ENCODE measurements around the gene PDZRN3. TPM values are rescaled to one million over a fixed set of nuclear protein-coding genes. Genes with fewer than 3 reads are reported as not detected.

Gene PDZRN3
- total and polyA plus RNA-seq, 7 donors = 2.5 to 39.3 (median 16.0) TPM

- H3K36me3 ChIP-seq (ENCODE audit: insufficient read depth in 1 of 2, low read depth in 1 of 2) = no peaks in the 10 kb centered on the region
- DNase-seq (no peak), ATAC-seq (no peak)
- H3K4me1 ChIP-seq = peaks cover 8% of the 10 kb centered on the region
- no peaks in the 10 kb centered on the region for H3K9me3 ChIP-seq
- H3K27me3 ChIP-seq (ENCODE audit: insufficient read depth in 3 of 3, low read length in 2 of 3) = no peaks in the 10 kb centered on the region
- intact Hi-C loops (cut with DNase I) = no loop called here
- no peak for TF ChIP-seq CTCF (IDR thresholded peaks at IDR 0.05)
- no peak overlapping the region for H3K4me3 ChIP-seq
- no peak overlapping the region for H3K27ac ChIP-seq
- WGBS, 3 donors = 88 to 91% (median 89%) methylated on average over 7 of the region's 7 CpGs
Observed at GRCh38 chr3:73353649-73354217, 271.0 kb downstream of the PDZRN3 start.

- no peak overlapping the region for H3K4me3 ChIP-seq
- no peaks in the 10 kb centered on the region for H3K36me3 ChIP-seq (ENCODE audit: insufficient read depth in 1 of 2, low read depth in 1 of 2)
- no peaks in the 10 kb centered on the region for H3K27me3 ChIP-seq (ENCODE audit: insufficient read depth in 3 of 3, low read length in 2 of 3)
- H3K4me1 ChIP-seq = peaks cover 8% of the 10 kb centered on the region
- WGBS, 3 donors = 80 to 83% (median 81%) methylated on average over 8 of the region's 8 CpGs
- no peak for DNase-seq
- no peak overlapping the region for H3K27ac ChIP-seq
- intact Hi-C loops (cut with DNase I) = no loop called here
- TF ChIP-seq CTCF (IDR thresholded peaks at IDR 0.05) = no peak
- no peaks in the 10 kb centered on the region for H3K9me3 ChIP-seq
- ATAC-seq = no peak
Observed at GRCh38 chr3:73352841-73353645, 271.7 kb downstream of the PDZRN3 start.

DNA sequence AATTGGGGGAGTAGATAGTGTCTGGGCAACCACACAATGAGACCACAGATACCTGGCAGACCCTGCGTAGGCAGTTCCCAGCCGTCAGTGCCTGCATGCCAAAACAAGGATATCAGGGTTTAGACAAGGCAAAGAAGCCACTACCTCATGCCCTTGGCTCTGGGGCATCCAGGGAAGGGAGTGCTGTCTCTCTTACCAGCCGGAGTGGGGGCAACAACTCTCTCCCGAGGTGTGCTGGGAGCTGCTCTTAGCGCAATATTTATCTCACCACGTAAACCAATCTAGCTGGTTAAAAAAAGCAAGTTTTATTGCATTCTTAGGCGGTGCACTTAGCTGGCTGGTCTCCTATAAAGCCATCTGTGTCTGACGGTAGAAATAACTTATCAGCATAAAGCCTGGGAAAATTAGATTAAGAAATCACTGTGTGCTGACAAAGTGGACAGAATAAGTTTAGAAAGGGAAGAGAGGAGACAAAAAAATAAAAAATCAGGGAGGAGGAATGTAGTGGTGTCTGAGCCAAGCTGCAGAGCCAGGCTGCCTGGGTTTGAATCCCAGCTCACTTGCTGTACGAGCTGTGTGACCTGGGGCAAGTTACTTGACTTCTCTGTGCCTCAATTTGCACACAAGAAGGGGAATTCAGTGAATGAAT, 273.2 kb downstream of the PDZRN3 start:
- 25 to 37% (median 33%) methylated on average over 9 of the region's 9 CpGs for WGBS, 3 donors
- peaks cover 8% of the 10 kb centered on the region for H3K4me1 ChIP-seq
- no peak for TF ChIP-seq CTCF (IDR thresholded peaks at IDR 0.05)
- H3K27ac ChIP-seq = no peak overlapping the region
- intact Hi-C loops (cut with DNase I) = no loop called here
- no peaks in the 10 kb centered on the region for H3K36me3 ChIP-seq (ENCODE audit: insufficient read depth in 1 of 2, low read depth in 1 of 2)
- DNase-seq (no peak), ATAC-seq (peak in 3 of 4 donors; percentile 29 to 42 (median 40))
- H3K27me3 ChIP-seq (ENCODE audit: insufficient read depth in 3 of 3, low read length in 2 of 3) = no peaks in the 10 kb centered on the region
- no peak overlapping the region for H3K4me3 ChIP-seq
- H3K9me3 ChIP-seq = no peaks in the 10 kb centered on the region

DNA sequence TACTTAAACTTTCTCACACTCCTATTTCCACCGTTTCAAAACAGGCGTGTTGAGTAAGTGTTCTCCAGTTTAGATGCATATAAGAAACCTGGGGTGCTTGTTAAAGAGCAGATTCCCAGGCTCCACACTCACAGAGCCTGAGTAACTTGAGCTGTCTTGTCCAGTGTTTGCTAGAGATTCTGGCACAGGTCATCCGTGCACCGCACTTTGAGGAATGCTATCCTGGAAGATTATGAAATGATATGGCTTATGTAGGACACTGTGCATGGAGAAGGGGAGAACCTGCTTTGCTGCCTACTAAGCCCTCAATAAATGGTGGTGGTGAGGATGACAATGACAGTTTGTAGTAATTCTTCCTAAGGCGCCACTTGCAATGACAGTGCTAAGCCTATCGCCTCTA, 273.7 kb downstream of the PDZRN3 start:
- peak; percentile 48 to 60 (median 56) for ATAC-seq
- WGBS, 3 donors = 37 to 53% (median 40%) methylated on average over 6 of the region's 6 CpGs
- H3K27me3 ChIP-seq (ENCODE audit: insufficient read depth in 3 of 3, low read length in 2 of 3) = no peaks in the 10 kb centered on the region
- TF ChIP-seq CTCF (IDR thresholded peaks at IDR 0.05) = no peak
- no peak overlapping the region for H3K27ac ChIP-seq
- no peak for DNase-seq
- no peak overlapping the region for H3K4me3 ChIP-seq
- H3K36me3 ChIP-seq (ENCODE audit: insufficient read depth in 1 of 2, low read depth in 1 of 2) = no peaks in the 10 kb centered on the region
- H3K4me1 ChIP-seq = peaks cover 8% of the 10 kb centered on the region
- H3K9me3 ChIP-seq = no peaks in the 10 kb centered on the region
- intact Hi-C loops (cut with DNase I) = no loop called here

Measured in psoas muscle (tissue), 8 donors.